HG02885 (cell line): ENCODE results near the gene TNFRSF1B.

Experiments
- ATAC-seq: cut with Tn5 transposase; IDR thresholded peaks from one replicate; pipeline ENCODE4 v1.9.1; 2021; ENCODE audit warnings: mild to moderate bottlenecking; ENCODE audit not compliant: unreplicated experiment, poor library complexity

Gene TNFRSF1B

GRCh38 chr1:12249748-12250147 lies 83.0 kb downstream of the TNFRSF1B start:
- no peak for ATAC-seq

GRCh38 chr1:12251442-12251841 lies 84.7 kb downstream of the TNFRSF1B start:
- no peak for ATAC-seq

- ATAC-seq: no peak
Measured at GRCh38 chr1:12255913-12256312, 89.1 kb downstream of the TNFRSF1B start.

- no peak for ATAC-seq
Measured at GRCh38 chr1:12258272-12258671, 91.5 kb downstream of the TNFRSF1B start.
